ENCODE measurements around the gene NTSR1. TPM values are rescaled to one million over a fixed set of nuclear protein-coding genes. Genes with fewer than 3 reads are reported as not detected.

Gene NTSR1
- total and polyA plus RNA-seq, 2 of the 13 experiments (the other 11 are each of a cell fraction or from before 2014, with no cell fraction given): 0.09 to 0.12 TPM

DNA sequence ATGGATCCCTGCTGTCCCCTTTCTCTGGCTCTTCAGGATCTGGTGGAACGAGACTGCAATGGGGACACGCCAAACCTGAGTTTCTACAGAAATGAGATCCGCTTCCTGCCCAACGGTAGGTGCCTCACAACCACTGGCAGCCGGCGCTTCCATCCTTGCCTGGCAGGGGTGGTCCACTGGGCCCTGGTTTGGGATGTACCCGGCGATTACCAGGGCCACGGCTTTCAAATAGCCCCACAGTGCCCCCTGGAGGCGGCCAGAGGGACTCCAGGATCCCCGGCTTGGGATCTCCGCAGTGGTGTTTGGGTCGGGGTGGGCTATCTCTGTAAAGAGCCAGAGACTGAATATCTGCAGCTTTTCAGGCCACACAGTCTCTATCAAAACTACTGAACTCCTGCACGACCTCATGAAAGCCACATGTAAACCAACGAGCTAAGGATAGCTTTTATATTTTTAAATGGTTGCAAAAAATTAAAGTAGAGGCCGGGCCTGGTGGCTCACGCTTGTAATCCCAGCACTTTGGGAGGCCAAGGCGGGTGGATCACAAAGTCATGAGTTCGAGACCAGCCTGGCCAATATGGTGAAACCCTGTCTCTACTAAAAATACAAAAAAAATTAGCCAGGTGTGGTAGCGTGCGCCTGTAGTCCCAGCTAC lies 99.7 kb downstream of the NTSR1 start (continued):
- TF ChIP-seq ZNF577 (CRISPR knock-in tag; IDR thresholded peaks at IDR 0.05; ENCODE audit: borderline replicate concordance, low read depth) (no peak), SMAD3 (CRISPR knock-in tag; IDR thresholded peaks at IDR 0.05) (no peak), SRF (IDR thresholded peaks at IDR 0.05; ENCODE audit: low read depth, low read length) (no peak), ZNF569 (CRISPR knock-in tag; IDR thresholded peaks at IDR 0.05; ENCODE audit: borderline replicate concordance) (no peak), PHF20 (CRISPR knock-in tag; IDR thresholded peaks at IDR 0.05) (no peak), SNRNP70 (IDR thresholded peaks at IDR 0.05; ENCODE audit: low read depth, low read length) (no peak), HNF1B (CRISPR knock-in tag; IDR thresholded peaks at IDR 0.05) (peak; percentile 21; the same call in 1 of the 2 replicates), ZNF350 (CRISPR knock-in tag; IDR thresholded peaks at IDR 0.05; ENCODE audit: borderline replicate concordance, low read depth) (0 out of 2 replicates have a peak, but pooled peaks have one; percentile 22), POLR2AphosphoS2 (IDR thresholded peaks at IDR 0.05; ENCODE audit: low read depth, low read length) (no peak), ZNF670 (CRISPR knock-in tag; IDR thresholded peaks at IDR 0.05; ENCODE audit: borderline replicate concordance) (no peak), U2AF1 (optimal IDR thresholded peaks at IDR 0.05; ENCODE audit: low read depth, low read length) (no peak), ZNF562 (CRISPR knock-in tag; IDR thresholded peaks at IDR 0.05; ENCODE audit: borderline replicate concordance) (no peak), NKX3-1 (CRISPR knock-in tag; IDR thresholded peaks at IDR 0.05) (no peak), ZNF20 (CRISPR knock-in tag; IDR thresholded peaks at IDR 0.05) (no peak), EHMT2 (IDR thresholded peaks at IDR 0.05; ENCODE audit: borderline replicate concordance, low read depth, low read length) (no peak), NFKB2 (CRISPR knock-in tag; IDR thresholded peaks at IDR 0.05; ENCODE audit: borderline replicate concordance) (no peak), ZNF703 (CRISPR knock-in tag; IDR thresholded peaks at IDR 0.05; ENCODE audit: borderline replicate concordance) (no peak)
- TF ChIP-seq, protein P1, sequence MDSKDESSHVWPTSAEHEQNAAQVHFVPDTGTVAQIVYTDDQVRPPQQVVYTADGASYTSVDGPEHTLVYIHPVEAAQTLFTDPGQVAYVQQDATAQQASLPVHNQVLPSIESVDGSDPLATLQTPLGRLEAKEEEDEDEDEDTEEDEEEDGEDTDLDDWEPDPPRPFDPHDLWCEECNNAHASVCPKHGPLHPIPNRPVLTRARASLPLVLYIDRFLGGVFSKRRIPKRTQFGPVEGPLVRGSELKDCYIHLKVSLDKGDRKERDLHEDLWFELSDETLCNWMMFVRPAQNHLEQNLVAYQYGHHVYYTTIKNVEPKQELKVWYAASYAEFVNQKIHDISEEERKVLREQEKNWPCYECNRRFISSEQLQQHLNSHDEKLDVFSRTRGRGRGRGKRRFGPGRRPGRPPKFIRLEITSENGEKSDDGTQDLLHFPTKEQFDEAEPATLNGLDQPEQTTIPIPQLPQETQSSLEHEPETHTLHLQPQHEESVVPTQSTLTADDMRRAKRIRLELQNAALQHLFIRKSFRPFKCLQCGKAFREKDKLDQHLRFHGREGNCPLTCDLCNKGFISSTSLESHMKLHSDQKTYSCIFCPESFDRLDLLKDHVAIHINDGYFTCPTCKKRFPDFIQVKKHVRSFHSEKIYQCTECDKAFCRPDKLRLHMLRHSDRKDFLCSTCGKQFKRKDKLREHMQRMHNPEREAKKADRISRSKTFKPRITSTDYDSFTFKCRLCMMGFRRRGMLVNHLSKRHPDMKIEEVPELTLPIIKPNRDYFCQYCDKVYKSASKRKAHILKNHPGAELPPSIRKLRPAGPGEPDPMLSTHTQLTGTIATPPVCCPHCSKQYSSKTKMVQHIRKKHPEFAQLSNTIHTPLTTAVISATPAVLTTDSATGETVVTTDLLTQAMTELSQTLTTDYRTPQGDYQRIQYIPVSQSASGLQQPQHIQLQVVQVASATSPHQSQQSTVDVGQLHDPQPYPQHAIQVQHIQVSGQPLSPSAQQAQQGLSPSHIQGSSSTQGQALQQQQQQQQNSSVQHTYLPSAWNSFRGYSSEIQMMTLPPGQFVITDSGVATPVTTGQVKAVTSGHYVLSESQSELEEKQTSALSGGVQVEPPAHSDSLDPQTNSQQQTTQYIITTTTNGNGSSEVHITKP (CRISPR knock-in tag; IDR thresholded peaks at IDR 0.05; ENCODE audit: low read depth): no peak
- TF ChIP-seq, protein P2, sequence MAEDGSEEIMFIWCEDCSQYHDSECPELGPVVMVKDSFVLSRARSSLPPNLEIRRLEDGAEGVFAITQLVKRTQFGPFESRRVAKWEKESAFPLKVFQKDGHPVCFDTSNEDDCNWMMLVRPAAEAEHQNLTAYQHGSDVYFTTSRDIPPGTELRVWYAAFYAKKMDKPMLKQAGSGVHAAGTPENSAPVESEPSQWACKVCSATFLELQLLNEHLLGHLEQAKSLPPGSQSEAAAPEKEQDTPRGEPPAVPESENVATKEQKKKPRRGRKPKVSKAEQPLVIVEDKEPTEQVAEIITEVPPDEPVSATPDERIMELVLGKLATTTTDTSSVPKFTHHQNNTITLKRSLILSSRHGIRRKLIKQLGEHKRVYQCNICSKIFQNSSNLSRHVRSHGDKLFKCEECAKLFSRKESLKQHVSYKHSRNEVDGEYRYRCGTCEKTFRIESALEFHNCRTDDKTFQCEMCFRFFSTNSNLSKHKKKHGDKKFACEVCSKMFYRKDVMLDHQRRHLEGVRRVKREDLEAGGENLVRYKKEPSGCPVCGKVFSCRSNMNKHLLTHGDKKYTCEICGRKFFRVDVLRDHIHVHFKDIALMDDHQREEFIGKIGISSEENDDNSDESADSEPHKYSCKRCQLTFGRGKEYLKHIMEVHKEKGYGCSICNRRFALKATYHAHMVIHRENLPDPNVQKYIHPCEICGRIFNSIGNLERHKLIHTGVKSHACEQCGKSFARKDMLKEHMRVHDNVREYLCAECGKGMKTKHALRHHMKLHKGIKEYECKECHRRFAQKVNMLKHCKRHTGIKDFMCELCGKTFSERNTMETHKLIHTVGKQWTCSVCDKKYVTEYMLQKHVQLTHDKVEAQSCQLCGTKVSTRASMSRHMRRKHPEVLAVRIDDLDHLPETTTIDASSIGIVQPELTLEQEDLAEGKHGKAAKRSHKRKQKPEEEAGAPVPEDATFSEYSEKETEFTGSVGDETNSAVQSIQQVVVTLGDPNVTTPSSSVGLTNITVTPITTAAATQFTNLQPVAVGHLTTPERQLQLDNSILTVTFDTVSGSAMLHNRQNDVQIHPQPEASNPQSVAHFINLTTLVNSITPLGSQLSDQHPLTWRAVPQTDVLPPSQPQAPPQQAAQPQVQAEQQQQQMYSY (CRISPR knock-in tag; IDR thresholded peaks at IDR 0.05): no peak
- TF ChIP-seq, protein P3, sequence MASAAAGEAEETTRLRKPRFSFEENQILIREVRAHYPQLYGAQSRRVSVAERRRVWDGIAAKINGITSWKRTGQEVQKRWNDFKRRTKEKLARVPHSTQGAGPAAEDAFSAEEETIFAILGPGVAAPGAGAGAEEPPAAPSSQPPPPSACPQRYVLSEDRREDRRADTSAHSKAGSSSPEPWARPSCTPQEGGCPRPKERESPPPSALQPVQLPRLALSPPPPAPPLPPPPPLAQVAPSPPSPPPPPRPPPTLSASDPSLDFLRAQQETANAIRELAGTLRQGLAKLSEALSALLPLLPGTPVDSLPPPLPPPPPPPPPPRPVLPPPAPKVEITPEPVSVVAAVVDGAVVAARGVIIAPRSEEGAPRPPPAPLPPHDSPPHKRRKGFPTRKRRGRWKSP (CRISPR knock-in tag; IDR thresholded peaks at IDR 0.05): no peak
